MM.1S (cell line): ENCODE measurements around the gene CRB1.

Experiments
- EZH2 ChIP-seq: fragments of 300-600 bp; sonication (generic); optimal IDR thresholded peaks from 2 replicates; pipeline ENCODE3; 2017; ENCODE audit warnings: low read depth, mild to moderate bottlenecking, antibody characterized with exemption, low read length, mixed read lengths
- EZH2phosphoT487 ChIP-seq: fragments of 300-600 bp; sonication (generic); IDR thresholded peaks from 2 replicates; pipeline ENCODE4 v1.6.1; 2018; ENCODE audit warnings: antibody characterized with exemption, low read length
- TF ChIP-seq, protein P1 (sequence below): fragments of 300-600 bp; sonication (generic); IDR thresholded peaks from 2 replicates; pipeline ENCODE4 v1.5.1; 2016; ENCODE audit warnings: antibody characterized with exemption, low read length, mixed read lengths

DNA sequence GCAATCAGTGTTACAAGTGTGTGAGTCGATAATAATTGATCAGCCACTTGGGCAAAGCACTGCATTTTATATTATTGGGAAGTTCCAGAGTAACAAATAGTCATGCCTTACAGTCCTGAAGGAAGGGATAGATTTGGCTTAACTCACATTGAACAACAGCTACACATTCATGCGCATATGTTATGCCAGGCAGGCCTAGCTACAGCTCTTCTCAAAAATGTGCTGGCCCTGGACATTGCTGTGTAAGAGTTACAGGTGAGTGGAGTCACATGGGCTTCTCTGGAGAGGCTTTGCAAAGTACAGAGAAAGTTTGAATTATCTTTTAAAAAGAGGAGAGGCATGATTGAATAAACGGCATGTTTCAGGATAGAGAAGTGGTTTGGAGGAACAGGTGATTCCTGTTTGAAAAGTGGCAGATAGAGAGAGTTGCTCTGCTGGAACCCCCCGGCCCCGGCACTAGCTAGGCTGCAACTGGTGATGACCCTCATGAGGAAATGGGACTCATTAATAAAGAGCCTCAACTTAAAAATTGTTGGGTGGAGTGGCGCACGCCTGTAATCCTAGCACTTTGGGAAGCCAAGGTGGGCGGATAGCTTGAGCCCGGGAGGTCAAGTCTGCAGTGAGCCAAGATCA lies 200.6 kb downstream of the CRB1 start:
- TF ChIP-seq, protein P1, sequence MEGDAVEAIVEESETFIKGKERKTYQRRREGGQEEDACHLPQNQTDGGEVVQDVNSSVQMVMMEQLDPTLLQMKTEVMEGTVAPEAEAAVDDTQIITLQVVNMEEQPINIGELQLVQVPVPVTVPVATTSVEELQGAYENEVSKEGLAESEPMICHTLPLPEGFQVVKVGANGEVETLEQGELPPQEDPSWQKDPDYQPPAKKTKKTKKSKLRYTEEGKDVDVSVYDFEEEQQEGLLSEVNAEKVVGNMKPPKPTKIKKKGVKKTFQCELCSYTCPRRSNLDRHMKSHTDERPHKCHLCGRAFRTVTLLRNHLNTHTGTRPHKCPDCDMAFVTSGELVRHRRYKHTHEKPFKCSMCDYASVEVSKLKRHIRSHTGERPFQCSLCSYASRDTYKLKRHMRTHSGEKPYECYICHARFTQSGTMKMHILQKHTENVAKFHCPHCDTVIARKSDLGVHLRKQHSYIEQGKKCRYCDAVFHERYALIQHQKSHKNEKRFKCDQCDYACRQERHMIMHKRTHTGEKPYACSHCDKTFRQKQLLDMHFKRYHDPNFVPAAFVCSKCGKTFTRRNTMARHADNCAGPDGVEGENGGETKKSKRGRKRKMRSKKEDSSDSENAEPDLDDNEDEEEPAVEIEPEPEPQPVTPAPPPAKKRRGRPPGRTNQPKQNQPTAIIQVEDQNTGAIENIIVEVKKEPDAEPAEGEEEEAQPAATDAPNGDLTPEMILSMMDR = no peak
- no peak for TF ChIP-seq EZH2phosphoT487
- no peak for TF ChIP-seq EZH2
